Caco-2 (cell line): ENCODE measurements around the gene TSPAN5. TPM values are rescaled to one million over a fixed set of nuclear protein-coding genes. Genes with fewer than 3 reads are reported as not detected.

Experiments
- BruUV-seq: library from RNA; stranded (reverse); fragments of 400-500 nt; replicated peaks from 2 replicates; lab custom pipeline; 2021; lab: Mats Ljungman, UMichigan
- CTCF ChIA-PET: fragments of 300-600 bp; sonication (Branson Sonifier 250); formaldehyde crosslinking; loops from one replicate; lab custom pipeline; 2022; ENCODE audit warnings: antibody characterized with exemption; lab: Charles Lee
- POLR2A ChIA-PET: fragments of 300-600 bp; sonication (Branson Sonifier 250); formaldehyde crosslinking; loops from one replicate; lab custom pipeline; 2022; ENCODE audit warnings: antibody characterized with exemption; lab: Charles Lee
- DNase-seq, 2 experiments: peaks; one replicate each; pipeline versions ENCODE4 v3.0.0 to v3.0.0-alpha.2; 2020 to 2022
- H3K27me3 ChIP-seq: replicated peaks from 2 replicates; pipeline ENCODE4 v1.6.0; 2011; ENCODE audit warnings: low read length; ENCODE audit not compliant: control insufficient read depth, insufficient read depth
- H3K36me3 ChIP-seq: 2 replicates; pipeline ENCODE4 v1.5.1; 2011; ENCODE audit warnings: low read length; ENCODE audit not compliant: control insufficient read depth, insufficient read depth
- H3K4me1 ChIP-seq: fragments of 250-450 bp; sonication (Bioruptor Pico); 2 replicates; pipeline ENCODE4 v1.5.1; 2020; ENCODE audit warnings: mild to moderate bottlenecking
- H3K4me3 ChIP-seq: 2 replicates; pipeline ENCODE4 v1.5.1; 2011; ENCODE audit warnings: low read depth, mild to moderate bottlenecking, control low read depth, low read length
- H3K9me3 ChIP-seq: fragments of 250-450 bp; sonication (Bioruptor Pico); 2 replicates; pipeline ENCODE4 v1.5.1; 2020; ENCODE audit warnings: mild to moderate bottlenecking, moderate library complexity
- H3K27ac Mint-ChIP-seq: one replicate; pipeline ENCODE4 v1.8.0; 2022; ENCODE audit warnings: mixed read lengths; ENCODE audit not compliant: unreplicated experiment
- H3K27me3 Mint-ChIP-seq: one replicate; pipeline ENCODE4 v1.8.0; 2022; ENCODE audit warnings: mixed read lengths; ENCODE audit not compliant: insufficient read depth, unreplicated experiment
- H3K36me3 Mint-ChIP-seq: one replicate; pipeline ENCODE4 v1.8.0; 2022; ENCODE audit warnings: mild to moderate bottlenecking, mixed read lengths; ENCODE audit not compliant: insufficient read depth, unreplicated experiment
- H3K4me1 Mint-ChIP-seq: one replicate; pipeline ENCODE4 v1.8.0; 2022; ENCODE audit warnings: low read depth, mixed read lengths; ENCODE audit not compliant: unreplicated experiment
- H3K4me3 Mint-ChIP-seq: one replicate; pipeline ENCODE4 v1.8.0; 2022; ENCODE audit warnings: mild to moderate bottlenecking, moderate library complexity, mixed read lengths; ENCODE audit not compliant: unreplicated experiment
- H3K9me3 Mint-ChIP-seq: one replicate; pipeline ENCODE4 v1.8.0; 2022; ENCODE audit warnings: mixed read lengths; ENCODE audit not compliant: unreplicated experiment
- intact Hi-C: fragments of 100-400 bp; cut with micrococcal nuclease; formaldehyde crosslinking; loops from one replicate; pipeline ENCODE4 v1.10.0; 2022; ENCODE audit not compliant: unreplicated experiment
- total RNA-seq: library from RNA; stranded (reverse); gene quantifications from 2 replicates; pipeline ENCODE4 v1.2.3, GENCODE V29; 2022
- TF ChIP-seq, protein P1 (sequence below), 2 experiments: fragments of 200-600 bp in 1 of 2; IDR thresholded peaks; 1 replicate in 1 of 2; 2 replicates in 1 of 2; pipeline versions ENCODE4 v1.5.1 to v1.8.0; 2011 to 2022; ENCODE audit warnings: antibody characterized with exemption in 1 of 2, control low read depth in 1 of 2, inconsistent platforms in 1 of 2, low read depth in 1 of 2, low read length in 1 of 2, mild to moderate bottlenecking in 1 of 2, moderate library complexity in 1 of 2; ENCODE audit not compliant: insufficient read depth in 1 of 2, severe bottlenecking in 1 of 2, unreplicated experiment in 1 of 2

TSPAN5 gene
- total RNA-seq, 1 experiment from 2014 or later, result 24.1 TPM

DNA sequence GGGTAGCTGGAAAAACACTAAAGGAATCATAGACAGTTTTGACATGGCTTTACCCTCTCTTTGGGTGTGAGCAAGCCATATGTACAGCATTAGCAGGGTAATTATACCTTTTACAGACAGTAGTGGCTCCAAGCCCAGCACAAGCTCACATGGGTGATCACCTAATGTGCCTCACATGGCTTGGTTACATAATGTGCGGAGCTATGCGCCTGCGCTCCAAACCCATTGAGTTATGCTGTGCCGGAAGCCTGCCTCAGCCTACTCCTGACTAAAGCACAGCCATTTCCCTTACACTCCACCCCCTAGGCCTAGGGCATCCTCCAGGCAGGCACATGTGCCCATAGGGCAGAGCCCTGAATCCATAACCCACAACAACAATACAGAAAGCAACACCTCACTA is 6.5 kb upstream of the TSPAN5 start:
- Histone ChIP-seq H3K4me1 (peaks cover 29% of the 10 kb centered on the region), H3K36me3 (no peaks in the 10 kb centered on the region), H3K9me3 (peaks cover 14% of the 10 kb centered on the region), H3K27me3 (no peaks in the 10 kb centered on the region), H3K4me3 (no peak overlapping the region)
- Mint-ChIP-seq H3K27ac (no peak overlapping the region), H3K27me3 (no peaks in the 10 kb centered on the region), H3K36me3 (no peaks in the 10 kb centered on the region), H3K4me1 (peaks cover 28% of the 10 kb centered on the region), H3K9me3 (no peaks in the 10 kb centered on the region), H3K4me3 (no peak overlapping the region)
- intact Hi-C loops, result loop anchor here (5.0 kb wide), 1 partner anchor 152 kb away; no protein-coding TSS in a partner anchor
- no peak for DNase-seq
- ChIA-PET POLR2A (no interaction called here), CTCF (no interaction called here)
- TF ChIP-seq, protein P1, sequence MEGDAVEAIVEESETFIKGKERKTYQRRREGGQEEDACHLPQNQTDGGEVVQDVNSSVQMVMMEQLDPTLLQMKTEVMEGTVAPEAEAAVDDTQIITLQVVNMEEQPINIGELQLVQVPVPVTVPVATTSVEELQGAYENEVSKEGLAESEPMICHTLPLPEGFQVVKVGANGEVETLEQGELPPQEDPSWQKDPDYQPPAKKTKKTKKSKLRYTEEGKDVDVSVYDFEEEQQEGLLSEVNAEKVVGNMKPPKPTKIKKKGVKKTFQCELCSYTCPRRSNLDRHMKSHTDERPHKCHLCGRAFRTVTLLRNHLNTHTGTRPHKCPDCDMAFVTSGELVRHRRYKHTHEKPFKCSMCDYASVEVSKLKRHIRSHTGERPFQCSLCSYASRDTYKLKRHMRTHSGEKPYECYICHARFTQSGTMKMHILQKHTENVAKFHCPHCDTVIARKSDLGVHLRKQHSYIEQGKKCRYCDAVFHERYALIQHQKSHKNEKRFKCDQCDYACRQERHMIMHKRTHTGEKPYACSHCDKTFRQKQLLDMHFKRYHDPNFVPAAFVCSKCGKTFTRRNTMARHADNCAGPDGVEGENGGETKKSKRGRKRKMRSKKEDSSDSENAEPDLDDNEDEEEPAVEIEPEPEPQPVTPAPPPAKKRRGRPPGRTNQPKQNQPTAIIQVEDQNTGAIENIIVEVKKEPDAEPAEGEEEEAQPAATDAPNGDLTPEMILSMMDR (IDR thresholded peaks at IDR 0.05; ENCODE audit: insufficient read depth in 1 of 2, low read depth in 1 of 2, low read length in 1 of 2, severe bottlenecking in 1 of 2, unreplicated experiment in 1 of 2), result no peak
- BruUV-seq, result no TSS peak

DNA sequence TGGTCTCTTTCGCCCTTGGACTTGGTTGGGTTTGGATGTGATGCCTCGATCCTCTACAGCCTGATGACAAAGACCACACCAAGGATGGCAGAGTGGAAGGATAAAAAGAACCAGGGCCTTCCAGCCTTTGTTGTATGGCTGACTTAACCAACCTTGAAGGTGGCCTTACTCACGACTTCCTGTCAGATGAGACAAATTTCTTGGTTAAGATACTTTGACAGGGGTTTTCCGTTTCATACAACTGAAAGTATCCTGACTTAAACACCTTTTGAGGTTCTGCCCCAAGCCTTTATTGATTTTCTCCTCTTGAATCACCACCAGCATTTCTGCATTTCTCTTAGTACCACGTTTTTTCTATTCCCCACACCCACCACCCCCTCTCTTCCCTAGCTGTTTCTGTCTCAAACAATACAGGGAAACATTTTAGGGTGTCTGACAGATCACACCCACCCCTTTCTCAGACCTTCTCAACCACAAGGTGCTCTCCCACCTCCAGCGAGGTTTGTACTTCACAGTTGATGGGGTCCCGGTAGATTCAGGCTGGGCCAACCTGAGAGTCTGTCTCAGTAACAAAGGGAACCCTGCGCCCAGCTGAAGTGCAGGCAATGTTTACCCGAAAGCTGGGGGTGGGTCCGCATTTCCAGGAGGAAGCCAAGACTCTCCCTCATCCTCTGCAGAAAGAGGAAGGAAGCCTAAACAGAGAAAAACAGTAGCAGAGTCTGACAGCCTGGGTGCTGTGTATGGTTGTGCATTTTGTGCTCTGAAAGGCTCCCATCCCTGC is 5.0 kb upstream of the TSPAN5 start:
- Mint-ChIP-seq H3K36me3 (peaks cover 5% of the 10 kb centered on the region), H3K4me3 (peak overlapping the region; percentile 6), H3K9me3 (no peaks in the 10 kb centered on the region), H3K27me3 (no peaks in the 10 kb centered on the region), H3K27ac (no peak overlapping the region), H3K4me1 (peaks cover 37% of the 10 kb centered on the region)
- Histone ChIP-seq H3K9me3 (peaks cover 14% of the 10 kb centered on the region), H3K36me3 (no peaks in the 10 kb centered on the region), H3K4me1 (peaks cover 36% of the 10 kb centered on the region), H3K4me3 (no peak overlapping the region), H3K27me3 (no peaks in the 10 kb centered on the region)
- ChIA-PET CTCF (no interaction called here), POLR2A (no interaction called here)
- TF ChIP-seq, protein P1 (IDR thresholded peaks at IDR 0.05; ENCODE audit: insufficient read depth in 1 of 2, low read depth in 1 of 2, low read length in 1 of 2, severe bottlenecking in 1 of 2, unreplicated experiment in 1 of 2), result no peak
- no peak for DNase-seq
- intact Hi-C loops, result loop anchor here (5.0 kb wide), 1 partner anchor 154 kb away; no protein-coding TSS in a partner anchor
- no TSS peak for BruUV-seq

DNA sequence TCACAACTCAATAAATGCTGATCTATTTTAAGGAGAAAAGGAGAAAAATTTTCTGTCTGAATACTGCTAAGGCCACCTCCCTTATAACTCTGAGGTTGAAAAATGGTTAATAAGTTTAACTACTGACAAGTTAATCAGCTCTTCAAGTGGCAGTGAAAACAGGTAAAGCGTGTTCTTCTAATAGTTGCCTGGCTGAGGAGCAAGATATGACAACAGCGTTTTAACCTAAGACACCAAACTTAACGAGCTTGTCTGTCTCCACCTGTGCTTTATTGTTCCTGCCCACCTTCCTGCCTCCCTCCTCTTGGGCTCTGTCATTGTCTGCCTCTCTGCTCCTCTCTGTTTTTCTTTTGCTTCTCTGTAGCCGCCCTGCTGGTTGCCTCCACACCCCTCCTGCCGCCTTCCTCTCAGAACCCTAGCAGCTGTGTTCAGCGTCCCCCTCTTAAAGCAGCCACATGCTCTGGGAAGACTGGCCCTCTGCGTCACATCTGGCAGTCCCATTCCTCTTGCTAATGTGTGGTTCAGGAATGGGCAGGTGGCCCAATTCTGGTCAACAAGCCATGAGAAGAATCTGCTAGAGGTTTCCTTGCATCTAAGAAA is 4.3 kb upstream of the TSPAN5 start:
- POLR2A ChIA-PET, result no interaction called here
- Mint-ChIP-seq H3K9me3 (no peaks in the 10 kb centered on the region), H3K27ac (peak overlapping the region; percentile 5), H3K36me3 (peaks cover 5% of the 10 kb centered on the region), H3K27me3 (no peaks in the 10 kb centered on the region), H3K4me1 (peaks cover 37% of the 10 kb centered on the region), H3K4me3 (peak overlapping the region; percentile 6)
- BruUV-seq, result no TSS peak
- no peaks in the 10 kb centered on the region for H3K36me3 ChIP-seq
- TF ChIP-seq, protein P1 (IDR thresholded peaks at IDR 0.05; ENCODE audit: insufficient read depth in 1 of 2, low read depth in 1 of 2, low read length in 1 of 2, severe bottlenecking in 1 of 2, unreplicated experiment in 1 of 2), result no peak
- CTCF ChIA-PET, result no interaction called here
- H3K9me3 ChIP-seq, result peaks cover 14% of the 10 kb centered on the region
- H3K4me1 ChIP-seq, result peaks cover 36% of the 10 kb centered on the region
- intact Hi-C loops, result loop anchor here (5.0 kb wide), 1 partner anchor 155 kb away; no protein-coding TSS in a partner anchor
- H3K27me3 ChIP-seq, result no peaks in the 10 kb centered on the region
- no peak for DNase-seq
- H3K4me3 ChIP-seq, result no peak overlapping the region
